Endothelial cell of umbilical vein (primary cell): ENCODE data around the gene DPPA2. TPM values are rescaled to one million over a fixed set of nuclear protein-coding genes. Genes with fewer than 3 reads are reported as not detected.

ENCODE experiments used
- BruUV-seq: library from RNA; stranded (reverse); fragments of 400-500 nt; replicated peaks from 2 replicates; lab custom pipeline; 2021; lab: Mats Ljungman, UMichigan
- CTCF ChIA-PET: fragments of 300-600, 350-600 bp; sonication (Branson Sonifier 250); formaldehyde crosslinking; loops from one replicate; lab custom pipeline; 2021; ENCODE audit warnings: antibody characterized with exemption, inconsistent platforms; lab: Charles Lee
- POLR2A ChIA-PET: fragments of 300-600, 350-600 bp; sonication (Branson Sonifier 250); formaldehyde crosslinking; loops from one replicate; lab custom pipeline; 2021; ENCODE audit warnings: antibody characterized with exemption, inconsistent platforms; lab: Charles Lee
- DNase-seq: peaks from one replicate; pipeline ENCODE4 v3.0.0-alpha.2; 2011; ENCODE audit warnings: low read depth, low spot score
- FAIRE-seq: peaks from 2 replicates; lab custom pipeline; 2011; peaks lifted over from hg19 to GRCh38; lab: Jason Lieb, UNC
- H2AFZ ChIP-seq: 2 replicates; pipeline ENCODE4 v1.6.0; 2012; ENCODE audit warnings: low read depth, low read length, control low read depth, inconsistent platforms
- H3K27ac ChIP-seq: 2 replicates; pipeline ENCODE4 v1.5.1; 2011; ENCODE audit warnings: low read depth, mild to moderate bottlenecking, control low read depth, low read length, moderate library complexity; ENCODE audit not compliant: insufficient read depth
- H3K27me3 ChIP-seq, 2 experiments: 2 replicates each; pipeline versions ENCODE4 v1.6.0 to v1.6.1; 2011; ENCODE audit warnings: low read length in 2 of 2, mixed read lengths in 1 of 2; ENCODE audit not compliant: control insufficient read depth in 2 of 2, insufficient read depth in 2 of 2
- H3K36me3 ChIP-seq, 2 experiments: 2 replicates in 1 of 2; 3 replicates in 1 of 2; pipeline ENCODE4 v1.5.1; 2011; ENCODE audit warnings: low read length in 2 of 2, mild to moderate bottlenecking in 1 of 2, moderate library complexity in 1 of 2; ENCODE audit not compliant: control insufficient read depth in 2 of 2, insufficient read depth in 2 of 2; ENCODE audit errors: extremely low read depth in 1 of 2
- H3K4me1 ChIP-seq: 3 replicates; pipeline ENCODE4 v1.5.1; 2011; ENCODE audit warnings: mild to moderate bottlenecking, low read length; ENCODE audit not compliant: control insufficient read depth, insufficient read depth; ENCODE audit errors: extremely low read depth
- H3K4me2 ChIP-seq: 2 replicates; pipeline ENCODE4 v1.6.1; 2011; ENCODE audit warnings: low read length, control low read depth, mixed read lengths; ENCODE audit not compliant: insufficient read depth
- H3K4me3 ChIP-seq, 3 experiments: fragments of 200-600 bp in 1 of 3; sonication (generic), shearing (Covaris generic) in 1 of 3; replicated peaks in 1 of 3; 2 replicates each; pipeline ENCODE4 v1.5.1; 2011 to 2016; ENCODE audit warnings: control low read depth in 3 of 3, low read length in 3 of 3, mild to moderate bottlenecking in 2 of 3, inconsistent platforms in 1 of 3, low read depth in 1 of 3, moderate library complexity in 1 of 3; ENCODE audit not compliant: insufficient read depth in 1 of 3
- H3K79me2 ChIP-seq: 2 replicates; pipeline ENCODE4 v1.6.0; 2012; ENCODE audit warnings: low read length, inconsistent platforms; ENCODE audit not compliant: control insufficient read depth, insufficient read depth
- H3K9ac ChIP-seq: replicated peaks from 2 replicates; pipeline ENCODE3; 2011; ENCODE audit warnings: low read length, control low read depth; ENCODE audit not compliant: insufficient read depth; ENCODE audit errors: extremely low read depth
- H3K9me1 ChIP-seq: replicated peaks from 3 replicates; pipeline ENCODE4 v1.6.0; 2011; ENCODE audit warnings: mild to moderate bottlenecking, low read length; ENCODE audit not compliant: control insufficient read depth, insufficient read depth; ENCODE audit errors: extremely low read depth
- H3K9me3 ChIP-seq: replicated peaks from 2 replicates; pipeline ENCODE4 v1.5.1; 2012; ENCODE audit warnings: low read length, inconsistent platforms; ENCODE audit not compliant: control insufficient read depth, insufficient read depth
- H4K20me1 ChIP-seq: replicated peaks from 2 replicates; pipeline ENCODE3; 2011; ENCODE audit warnings: mild to moderate bottlenecking, low read length; ENCODE audit not compliant: control insufficient read depth, insufficient read depth; ENCODE audit errors: extremely low read depth
- EZH2 ChIP-seq: IDR thresholded peaks from 2 replicates; pipeline ENCODE4 v1.6.1; 2012; ENCODE audit warnings: borderline replicate concordance, low read depth, mild to moderate bottlenecking, moderate library complexity, low read length, inconsistent platforms; ENCODE audit not compliant: severe bottlenecking
- FOS ChIP-seq: IDR thresholded peaks from 2 replicates; pipeline ENCODE4 v1.6.1; 2011; ENCODE audit warnings: mild to moderate bottlenecking, low read length, moderate library complexity, borderline replicate concordance; ENCODE audit not compliant: insufficient read depth
- GATA2 ChIP-seq: IDR thresholded peaks from 2 replicates; pipeline ENCODE4 v1.7.0; 2011; ENCODE audit warnings: low read depth, mild to moderate bottlenecking, moderate library complexity, mixed read lengths, low read length; ENCODE audit not compliant: insufficient read length, insufficient read depth
- JUN ChIP-seq: IDR thresholded peaks from 2 replicates; pipeline ENCODE4 v1.6.1; 2011; ENCODE audit warnings: borderline replicate concordance, low read depth; ENCODE audit not compliant: insufficient read length, insufficient read depth
- MYC ChIP-seq: IDR thresholded peaks from one replicate; pipeline ENCODE4 v1.6.1; 2011; ENCODE audit warnings: mild to moderate bottlenecking, low read depth, low read length
- POLR2A ChIP-seq: IDR thresholded peaks from 2 replicates; pipeline ENCODE4 v1.6.1; 2012; ENCODE audit warnings: low read depth, mild to moderate bottlenecking, control low read depth, low read length
- POLR2AphosphoS5 ChIP-seq: IDR thresholded peaks from 2 replicates; pipeline ENCODE4 v1.6.1; 2012; ENCODE audit warnings: low read depth, mild to moderate bottlenecking, control low read depth, low read length, moderate library complexity; ENCODE audit not compliant: insufficient read depth
- dilution Hi-C: fragments of 300-500 bp; cut with MboI; formaldehyde crosslinking; loops from one replicate; pipeline ENCODE4 v1.15.0; 2019; ENCODE audit warnings: low sequenced_read_pairs; ENCODE audit not compliant: extremely low pct_ligation_motif_present
- intact Hi-C: fragments of 100-400 bp; cut with micrococcal nuclease; formaldehyde crosslinking; loops from one replicate; pipeline ENCODE4 v1.10.0; 2022
- polyA plus RNA-seq, 4 experiments: library from polyadenylated mRNA; depleted of rRNA in 3 of 4; stranded (reverse) in 3 of 4; unstranded in 1 of 4; fragments of >200 nt; gene quantifications; 2 replicates each; pipeline versions ENCODE4 v1.2.1 to v1.2.3, GENCODE V29; 2011 to 2012; ENCODE audit warnings: missing spikeins in 1 of 4
- total RNA-seq: library from RNA; stranded (reverse); gene quantifications from 2 replicates; pipeline ENCODE4 v1.2.3, GENCODE V29; 2021
- TF ChIP-seq, protein P1 (sequence below): IDR thresholded peaks from 2 replicates; pipeline ENCODE4 v1.6.1; 2011; ENCODE audit not compliant: insufficient read depth, insufficient read length
- TF ChIP-seq, protein P2 (sequence below), 2 donors: IDR thresholded peaks; 1 replicate in 1 of 2; 2 replicates in 1 of 2; pipeline ENCODE4 v1.5.1; 2011; ENCODE audit warnings: low read length in 2 of 2, mild to moderate bottlenecking in 2 of 2, moderate library complexity in 2 of 2, control low read depth in 1 of 2, inconsistent platforms in 1 of 2, low read depth in 1 of 2; ENCODE audit not compliant: insufficient read depth in 1 of 2; ENCODE audit errors: extremely low read depth in 1 of 2

DPPA2 gene
- total and polyA plus RNA-seq, 2 donors (not counting 3 experiments of a cell fraction or from before 2014, with no cell fraction given) = not detected

DNA sequence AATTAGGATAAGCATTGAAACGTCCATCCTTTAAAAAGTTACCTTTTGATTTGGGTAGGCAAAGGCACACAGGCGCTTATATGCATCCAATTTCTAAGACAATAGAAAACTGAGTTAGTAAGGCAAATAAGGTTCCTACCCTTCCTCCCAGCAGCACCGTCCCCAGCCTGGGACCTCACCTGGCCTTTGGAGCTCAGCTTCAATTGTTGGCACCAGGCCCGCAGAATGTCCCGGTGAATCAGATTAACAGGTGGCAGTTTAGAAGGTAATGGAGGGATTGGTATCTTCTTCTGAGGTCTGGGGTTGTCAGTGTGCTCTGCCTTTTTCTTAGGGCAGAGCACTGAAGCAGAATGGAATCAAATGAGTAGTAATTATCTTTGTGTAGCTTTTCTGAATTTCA, 15.4 kb upstream of the DPPA2 start:
- no peak overlapping the region for H2AFZ ChIP-seq
- peaks cover 0 to 4% of the 10 kb centered on the region in 2 experiments for H3K27me3 ChIP-seq
- ChIA-PET POLR2A (no interaction called here), CTCF (no interaction called here)
- no peak overlapping the region for H3K4me3 ChIP-seq
- no peaks in the 10 kb centered on the region for H3K36me3 ChIP-seq
- H3K4me2 ChIP-seq = no peak overlapping the region
- no peak overlapping the region for H3K9ac ChIP-seq
- no peaks in the 10 kb centered on the region for H3K9me3 ChIP-seq
- FAIRE-seq = no peak
- H3K4me1 ChIP-seq = no peaks in the 10 kb centered on the region
- no peak overlapping the region for H3K27ac ChIP-seq
- intact Hi-C loops (no loop called here), dilution Hi-C loops (no loop called here)
- TF ChIP-seq JUN = no peak
- TF ChIP-seq, protein P1, sequence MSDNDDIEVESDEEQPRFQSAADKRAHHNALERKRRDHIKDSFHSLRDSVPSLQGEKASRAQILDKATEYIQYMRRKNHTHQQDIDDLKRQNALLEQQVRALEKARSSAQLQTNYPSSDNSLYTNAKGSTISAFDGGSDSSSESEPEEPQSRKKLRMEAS = no peak
- no peaks in the 10 kb centered on the region for H3K9me1 ChIP-seq
- H4K20me1 ChIP-seq = no peaks in the 10 kb centered on the region
- no peak for DNase-seq
- no peaks in the 10 kb centered on the region for H3K79me2 ChIP-seq
- no TSS peak for BruUV-seq

DNA sequence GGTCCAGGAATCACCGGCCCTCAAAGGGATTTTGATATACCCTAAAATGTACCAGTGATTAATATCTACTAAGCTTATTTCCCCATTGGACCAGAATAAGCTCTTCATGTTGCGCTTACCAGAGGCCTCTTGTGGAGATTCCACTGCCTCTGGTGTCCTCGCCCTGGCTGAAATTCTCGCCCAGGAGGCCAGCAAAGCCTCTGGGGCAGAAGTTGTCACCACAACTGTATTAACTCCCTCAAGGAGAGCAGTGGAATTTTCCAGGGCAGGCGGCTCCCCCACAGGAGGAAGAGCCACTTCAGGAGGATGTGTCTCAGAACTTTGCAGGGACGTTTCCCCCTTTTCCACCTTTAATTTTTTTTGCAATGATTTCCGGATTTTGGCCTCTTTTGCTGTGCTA, 14.1 kb upstream of the DPPA2 start:
- H3K4me2 ChIP-seq = no peak overlapping the region
- no peak overlapping the region for H2AFZ ChIP-seq
- H3K36me3 ChIP-seq = no peaks in the 10 kb centered on the region
- no peaks in the 10 kb centered on the region for H3K79me2 ChIP-seq
- dilution Hi-C loops = no loop called here
- CTCF ChIA-PET = interaction anchor here (0.7 kb wide), 1 partner anchor 12 kb away, joined by 3 read pairs; no protein-coding TSS in a partner anchor
- no peaks in the 10 kb centered on the region for H4K20me1 ChIP-seq
- intact Hi-C loops = no loop called here
- no peaks in the 10 kb centered on the region for H3K9me1 ChIP-seq
- no peak for FAIRE-seq
- no peaks in the 10 kb centered on the region for H3K27me3 ChIP-seq
- H3K9me3 ChIP-seq = no peaks in the 10 kb centered on the region
- TF ChIP-seq FOS = no peak
- no peak for TF ChIP-seq GATA2
- no peak for TF ChIP-seq EZH2
- no peak for TF ChIP-seq MYC
- TF ChIP-seq POLR2A = no peak
- TF ChIP-seq JUN = no peak
- TF ChIP-seq, protein P1 = no peak
- no peak for TF ChIP-seq POLR2AphosphoS5
- TF ChIP-seq, protein P2, sequence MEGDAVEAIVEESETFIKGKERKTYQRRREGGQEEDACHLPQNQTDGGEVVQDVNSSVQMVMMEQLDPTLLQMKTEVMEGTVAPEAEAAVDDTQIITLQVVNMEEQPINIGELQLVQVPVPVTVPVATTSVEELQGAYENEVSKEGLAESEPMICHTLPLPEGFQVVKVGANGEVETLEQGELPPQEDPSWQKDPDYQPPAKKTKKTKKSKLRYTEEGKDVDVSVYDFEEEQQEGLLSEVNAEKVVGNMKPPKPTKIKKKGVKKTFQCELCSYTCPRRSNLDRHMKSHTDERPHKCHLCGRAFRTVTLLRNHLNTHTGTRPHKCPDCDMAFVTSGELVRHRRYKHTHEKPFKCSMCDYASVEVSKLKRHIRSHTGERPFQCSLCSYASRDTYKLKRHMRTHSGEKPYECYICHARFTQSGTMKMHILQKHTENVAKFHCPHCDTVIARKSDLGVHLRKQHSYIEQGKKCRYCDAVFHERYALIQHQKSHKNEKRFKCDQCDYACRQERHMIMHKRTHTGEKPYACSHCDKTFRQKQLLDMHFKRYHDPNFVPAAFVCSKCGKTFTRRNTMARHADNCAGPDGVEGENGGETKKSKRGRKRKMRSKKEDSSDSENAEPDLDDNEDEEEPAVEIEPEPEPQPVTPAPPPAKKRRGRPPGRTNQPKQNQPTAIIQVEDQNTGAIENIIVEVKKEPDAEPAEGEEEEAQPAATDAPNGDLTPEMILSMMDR (IDR thresholded peaks at IDR 0.05; ENCODE audit: extremely low read depth in 1 of 2, insufficient read depth in 1 of 2, low read depth in 1 of 2, low read length in 2 of 2) = no peak
- POLR2A ChIA-PET = no interaction called here
- no peak overlapping the region for H3K27ac ChIP-seq
- H3K9ac ChIP-seq = no peak overlapping the region
- no peak for DNase-seq
- H3K4me1 ChIP-seq = no peaks in the 10 kb centered on the region
- H3K4me3 ChIP-seq = no peak overlapping the region
- no TSS peak for BruUV-seq
